Transverse colon (tissue), 4 donors: ENCODE data around the gene CLEC20A. TPM values are rescaled to one million over a fixed set of nuclear protein-coding genes. Genes with fewer than 3 reads are reported as not detected.

ENCODE experiments used
- DNase-seq: peaks from one replicate; pipeline ENCODE4 v3.0.0-alpha.2; 2019
- H3K27ac ChIP-seq, 4 donors: fragments of 200-600 bp; sonication (generic); 2 replicates each; pipeline ENCODE4 v1.5.1; 2016 to 2018; ENCODE audit warnings: inconsistent platforms in 4 of 4
- H3K27me3 ChIP-seq: fragments of 200-600 bp; sonication (generic); 2 replicates; pipeline ENCODE4 v1.5.1; 2017; ENCODE audit warnings: inconsistent platforms
- H3K36me3 ChIP-seq, 4 donors: fragments of 200-600 bp; sonication (generic); 2 replicates each; pipeline ENCODE4 v1.5.1; 2017 to 2019; ENCODE audit warnings: inconsistent platforms in 4 of 4
- H3K4me1 ChIP-seq, 4 donors: fragments of 200-600 bp; sonication (generic); 2 replicates each; pipeline ENCODE4 v1.5.1; 2017 to 2020; ENCODE audit warnings: inconsistent platforms in 4 of 4
- H3K4me3 ChIP-seq, 4 donors: fragments of 200-600 bp; sonication (generic); 1 replicate in 1 of 4; 2 replicates in 3 of 4; pipeline versions ENCODE4 v1.5.1 to v1.6.1; 2017 to 2019; ENCODE audit warnings: inconsistent platforms in 4 of 4
- H3K9me3 ChIP-seq, 2 donors: fragments of 200-600 bp; sonication (generic); 2 replicates each; pipeline ENCODE4 v1.5.1; 2017 to 2019; ENCODE audit warnings: inconsistent platforms in 2 of 2
- CTCF ChIP-seq, 5 experiments: fragments of 200-600 bp in 3 of 5; fragments of 450-650 bp in 2 of 5; sonication (generic) in 3 of 5; IDR thresholded peaks; 1 replicate in 2 of 5; 2 replicates in 3 of 5; pipeline ENCODE4 v1.5.1; 2016 to 2017; ENCODE audit warnings: antibody characterized with exemption in 5 of 5, inconsistent platforms in 3 of 5, mild to moderate bottlenecking in 2 of 5, moderate library complexity in 1 of 5
- EP300 ChIP-seq: sonication (generic); formaldehyde crosslinking; IDR thresholded peaks from one replicate; pipeline ENCODE4 v1.6.1; 2017; ENCODE audit warnings: antibody characterized with exemption, low read depth
- POLR2A ChIP-seq: fragments of 450-650 bp; IDR thresholded peaks from one replicate; pipeline ENCODE4 v1.6.1; 2016; ENCODE audit warnings: antibody characterized with exemption, mild to moderate bottlenecking, moderate library complexity
- POLR2AphosphoS5 ChIP-seq, 3 donors: sonication (generic); formaldehyde crosslinking; IDR thresholded peaks; one replicate each; pipeline ENCODE4 v1.6.1; 2016; ENCODE audit warnings: antibody characterized with exemption in 3 of 3
- WGBS, 2 donors: methylation state at CpG; one replicate each; pipeline ENCODE4 v1.1.5; 2018; ENCODE audit warnings: low coverage in 1 of 2; 5-methylcytosine and 5-hydroxymethylcytosine counted together
- in situ Hi-C, 4 donors: fragments of 200-750 bp; cut with MboI; loops; one replicate each; pipeline versions ENCODE4 v1.15.0 to v1.15.1; 2017; ENCODE audit warnings: low sequenced_read_pairs in 3 of 4, low pct_ligation_motif_present in 1 of 4, low pct_unique_long_range_greater_than_20kb in 1 of 4
- intact Hi-C: fragments of 100-400 bp; cut with DNase I; formaldehyde crosslinking; loops from one replicate; pipeline ENCODE4 v1.15.1; 2023; ENCODE audit warnings: low total_unique reads
- total RNA-seq, 4 donors: library from RNA; depleted of rRNA; stranded (reverse); fragments of >200 nt; gene quantifications; one replicate each; pipeline ENCODE4 v1.1.0, GENCODE V29; 2016

Gene CLEC20A
- total RNA-seq, 4 donors from 2014 or later: not detected

- H3K36me3 ChIP-seq: no peaks in the 10 kb centered on the region
- H3K9me3 ChIP-seq: no peaks in the 10 kb centered on the region
- H3K27me3 ChIP-seq: peaks cover 11% of the 10 kb centered on the region
- H3K4me1 ChIP-seq: peaks cover 0 to 7% (median 2%) of the 10 kb centered on the region in 4 donors
- no peak overlapping the region for H3K27ac ChIP-seq
- WGBS, 2 donors: 67% methylated on average over 3 of the region's 3 CpGs
- no peak overlapping the region for H3K4me3 ChIP-seq
- intact Hi-C loops: no loop called here
- in situ Hi-C loops: no loop called here
- DNase-seq: no peak
- TF ChIP-seq CTCF (IDR thresholded peaks at IDR 0.05) (no peak), EP300 (no peak), POLR2A (no peak), POLR2AphosphoS5 (IDR thresholded peaks at IDR 0.05) (no peak)
Measured at GRCh38 chr1:178484698-178485225, 12.0 kb downstream of the CLEC20A start.

GRCh38 chr1:178483251-178483957, 13.4 kb downstream of the CLEC20A start:
- WGBS, 2 donors: 87 to 100% methylated on average over 1 to 5 of the region's 5 CpGs
- Histone ChIP-seq H3K4me3 (no peak overlapping the region), H3K27me3 (peaks cover 11% of the 10 kb centered on the region), H3K4me1 (peaks cover 0 to 7% (median 2%) of the 10 kb centered on the region in 4 donors), H3K9me3 (no peaks in the 10 kb centered on the region), H3K36me3 (no peaks in the 10 kb centered on the region), H3K27ac (no peak overlapping the region)
- intact Hi-C loops (no loop called here), in situ Hi-C loops (no loop called here)
- DNase-seq: no peak
- TF ChIP-seq POLR2A (no peak), CTCF (IDR thresholded peaks at IDR 0.05) (no peak)

- Histone ChIP-seq H3K4me1 (no peaks in the 10 kb centered on the region), H3K36me3 (no peaks in the 10 kb centered on the region), H3K27me3 (no peaks in the 10 kb centered on the region), H3K27ac (no peak overlapping the region), H3K4me3 (no peak overlapping the region), H3K9me3 (no peaks in the 10 kb centered on the region)
- 33 to 60% methylated on average over 1 of the region's 1 CpG for WGBS, 2 donors
- in situ Hi-C loops (no loop called here), intact Hi-C loops (no loop called here)
- TF ChIP-seq POLR2A: no peak
- TF ChIP-seq POLR2AphosphoS5 (IDR thresholded peaks at IDR 0.05): no peak
- TF ChIP-seq CTCF (IDR thresholded peaks at IDR 0.05): no peak
- no peak for TF ChIP-seq EP300
- no peak for DNase-seq
Measured at GRCh38 chr1:178477841-178478240, 18.9 kb downstream of the CLEC20A start.

DNA sequence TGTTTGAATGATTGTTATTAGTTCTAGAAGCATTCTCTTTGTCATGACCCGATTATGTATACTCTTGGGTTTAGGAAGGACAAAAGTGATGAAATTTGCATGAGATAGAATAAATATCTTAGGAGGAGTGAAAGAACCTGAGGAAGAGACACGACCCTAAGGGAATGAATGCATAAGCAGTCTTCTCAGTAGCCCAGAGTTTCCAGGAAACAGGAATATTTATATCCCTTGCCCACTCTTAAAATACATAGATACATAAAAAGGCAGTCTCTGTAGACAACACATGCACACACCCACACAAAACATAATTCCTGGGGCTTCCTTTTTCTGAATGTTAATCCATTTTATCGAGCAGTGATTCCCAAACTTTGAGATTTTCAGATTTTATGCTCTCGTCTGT, 19.4 kb downstream of the CLEC20A start:
- Histone ChIP-seq H3K36me3 (no peaks in the 10 kb centered on the region), H3K9me3 (no peaks in the 10 kb centered on the region), H3K4me3 (no peak overlapping the region), H3K27ac (no peak overlapping the region), H3K27me3 (no peaks in the 10 kb centered on the region), H3K4me1 (no peaks in the 10 kb centered on the region)
- in situ Hi-C loops (no loop called here), intact Hi-C loops (no loop called here)
- TF ChIP-seq POLR2A (no peak), EP300 (no peak), CTCF (IDR thresholded peaks at IDR 0.05) (no peak), POLR2AphosphoS5 (IDR thresholded peaks at IDR 0.05) (no peak)
- WGBS, 2 donors: 76 to 80% methylated on average over 4 of the region's 4 CpGs
- DNase-seq: no peak
